Esophagus muscularis mucosa (tissue), 3 donors: ENCODE results near the gene SLC12A9.

Source experiments
- POLR2A ChIP-seq: fragments of 450-650 bp; IDR thresholded peaks from one replicate; pipeline ENCODE4 v1.6.1; 2017; ENCODE audit warnings: antibody characterized with exemption, moderate library complexity, mild to moderate bottlenecking, low read depth
- TF ChIP-seq, protein P1 (sequence below), 3 experiments: fragments of 200-600 bp in 2 of 3; fragments of 450-650 bp in 1 of 3; sonication (generic) in 2 of 3; IDR thresholded peaks; one replicate each; pipeline ENCODE4 v1.5.1; 2017 to 2019; ENCODE audit warnings: antibody characterized with exemption in 3 of 3, mild to moderate bottlenecking in 2 of 3, moderate library complexity in 1 of 3

DNA sequence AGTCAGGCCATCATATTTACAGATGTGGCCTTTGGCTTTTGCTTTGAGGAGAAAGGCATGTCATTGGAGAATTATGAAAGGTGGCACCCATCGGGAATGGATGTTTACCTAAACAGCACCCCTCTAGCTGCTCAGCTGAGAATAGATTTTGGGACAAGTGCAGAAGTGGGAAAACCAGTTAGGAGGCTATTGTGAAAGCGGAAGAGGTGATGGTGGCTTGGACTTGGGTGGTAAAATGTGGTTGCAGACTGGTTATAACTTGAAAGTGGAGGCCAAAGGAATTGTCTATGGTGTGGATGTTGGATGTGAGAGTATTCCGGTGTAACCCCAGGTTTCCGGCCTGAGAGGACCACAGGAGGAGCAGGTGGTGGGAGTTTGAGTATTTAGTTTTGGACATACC is 5.2 kb upstream of the SLC12A9 start:
- TF ChIP-seq, protein P1, sequence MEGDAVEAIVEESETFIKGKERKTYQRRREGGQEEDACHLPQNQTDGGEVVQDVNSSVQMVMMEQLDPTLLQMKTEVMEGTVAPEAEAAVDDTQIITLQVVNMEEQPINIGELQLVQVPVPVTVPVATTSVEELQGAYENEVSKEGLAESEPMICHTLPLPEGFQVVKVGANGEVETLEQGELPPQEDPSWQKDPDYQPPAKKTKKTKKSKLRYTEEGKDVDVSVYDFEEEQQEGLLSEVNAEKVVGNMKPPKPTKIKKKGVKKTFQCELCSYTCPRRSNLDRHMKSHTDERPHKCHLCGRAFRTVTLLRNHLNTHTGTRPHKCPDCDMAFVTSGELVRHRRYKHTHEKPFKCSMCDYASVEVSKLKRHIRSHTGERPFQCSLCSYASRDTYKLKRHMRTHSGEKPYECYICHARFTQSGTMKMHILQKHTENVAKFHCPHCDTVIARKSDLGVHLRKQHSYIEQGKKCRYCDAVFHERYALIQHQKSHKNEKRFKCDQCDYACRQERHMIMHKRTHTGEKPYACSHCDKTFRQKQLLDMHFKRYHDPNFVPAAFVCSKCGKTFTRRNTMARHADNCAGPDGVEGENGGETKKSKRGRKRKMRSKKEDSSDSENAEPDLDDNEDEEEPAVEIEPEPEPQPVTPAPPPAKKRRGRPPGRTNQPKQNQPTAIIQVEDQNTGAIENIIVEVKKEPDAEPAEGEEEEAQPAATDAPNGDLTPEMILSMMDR (IDR thresholded peaks at IDR 0.05), result no peak
- no peak for TF ChIP-seq POLR2A
